K562 (cell line): ENCODE data around the gene SLC35F2. TPM values are rescaled to one million over a fixed set of nuclear protein-coding genes. Genes with fewer than 3 reads are reported as not detected.

Experiments used
- ARID2 ChIP-seq: fragments of 450-650 bp; IDR thresholded peaks from 2 replicates; pipeline ENCODE4 v1.6.1; 2017; ENCODE audit warnings: antibody characterized with exemption, mild to moderate bottlenecking
- E2F4 ChIP-seq: sonication (generic); formaldehyde crosslinking; IDR thresholded peaks from 2 replicates; pipeline ENCODE4 v1.8.0; 2022; ENCODE audit warnings: mild to moderate bottlenecking, low read depth, missing genetic modification reagents
- NKRF ChIP-seq: fragments of 450-650 bp; IDR thresholded peaks from 2 replicates; pipeline ENCODE4 v1.6.1; 2016; ENCODE audit warnings: borderline replicate concordance
- PRMT5 ChIP-seq: sonication (generic); formaldehyde crosslinking; IDR thresholded peaks from 2 replicates; pipeline ENCODE4 v1.5.0; 2020; ENCODE audit warnings: missing genetic modification reagents
- TCF7 ChIP-seq: sonication (generic); IDR thresholded peaks from 2 replicates; pipeline ENCODE4 v1.6.1; 2016; ENCODE audit warnings: antibody characterized with exemption, borderline replicate concordance
- ZNF140 ChIP-seq: fragments of 250-450 bp; sonication (Bioruptor Pico); IDR thresholded peaks from 2 replicates; pipeline ENCODE4 v1.8.0; 2021; ENCODE audit warnings: moderate library complexity, mild to moderate bottlenecking, inconsistent platforms
- ZNF175 ChIP-seq: fragments of 200-800 bp; sonication (Bioruptor generic); IDR thresholded peaks from 2 replicates; pipeline ENCODE4 v1.6.1; 2016; ENCODE audit warnings: low read depth, mild to moderate bottlenecking, missing genetic modification characterization, missing compliant biosample characterization
- ZNF717 ChIP-seq: fragments of 250-450 bp; sonication (Bioruptor Pico); IDR thresholded peaks from 2 replicates; pipeline ENCODE4 v1.5.0; 2021
- polyA plus RNA-seq, 8 experiments: library from polyadenylated mRNA; depleted of rRNA in 4 of 8; stranded (reverse) in 5 of 8; unstranded in 3 of 8; fragments of >200 nt; fragmentation: Nextera tagmentation in 2 of 8; fragmentation: Illumina TruSeq in 1 of 8; extraction: Ambion mirVana in 2 of 8; extraction: Trizol in 1 of 8; gene quantifications; 2 replicates each; pipeline versions ENCODE4 v1.2.1 to v1.2.3, GENCODE V29; 2011 to 2014; ENCODE audit warnings: inconsistent platforms in 1 of 8, missing spikeins in 1 of 8
- total RNA-seq, 7 experiments: library from RNA; depleted of rRNA in 6 of 7; stranded (reverse); fragments of >200 nt in 6 of 7; fragmentation: Illumina TruSeq in 2 of 7; extraction: Trizol in 2 of 7; gene quantifications; 2 replicates each; pipeline versions ENCODE4 v1.2.1 to v1.2.3, GENCODE V29; 2011 to 2021; ENCODE audit warnings: low replicate concordance in 1 of 7
- TF ChIP-seq, protein P1 (sequence below): fragments of 450-650 bp; IDR thresholded peaks from 2 replicates; pipeline ENCODE4 v1.6.1; 2014; ENCODE audit warnings: low read depth, mild to moderate bottlenecking, moderate library complexity, borderline replicate concordance
- TF ChIP-seq, protein P2 (sequence below), 2 experiments: fragments of 450-650 bp in 1 of 2; sonication (generic) in 1 of 2; formaldehyde crosslinking in 1 of 2; IDR thresholded peaks in 1 of 2; conservative IDR thresholded peaks in 1 of 2; 2 replicates each; pipeline versions ENCODE4 v1.6.1 to v1.8.1; 2016 to 2023; ENCODE audit warnings: mild to moderate bottlenecking in 2 of 2, moderate library complexity in 2 of 2, inconsistent platforms in 1 of 2, missing genetic modification reagents in 1 of 2

The SLC35F2 gene
- total and polyA plus RNA-seq, 9 of the 15 experiments (the other 6 are each of a cell fraction or from before 2014, with no cell fraction given), result 28.6 to 63.9 (median 53.4) TPM

GRCh38 chr11:107744736-107745135 is 113.9 kb downstream of the SLC35F2 start (continued):
- TF ChIP-seq E2F4 (CRISPR knock-in tag), result no peak
- TF ChIP-seq PRMT5 (CRISPR knock-in tag), result no peak
- TF ChIP-seq, protein P1, sequence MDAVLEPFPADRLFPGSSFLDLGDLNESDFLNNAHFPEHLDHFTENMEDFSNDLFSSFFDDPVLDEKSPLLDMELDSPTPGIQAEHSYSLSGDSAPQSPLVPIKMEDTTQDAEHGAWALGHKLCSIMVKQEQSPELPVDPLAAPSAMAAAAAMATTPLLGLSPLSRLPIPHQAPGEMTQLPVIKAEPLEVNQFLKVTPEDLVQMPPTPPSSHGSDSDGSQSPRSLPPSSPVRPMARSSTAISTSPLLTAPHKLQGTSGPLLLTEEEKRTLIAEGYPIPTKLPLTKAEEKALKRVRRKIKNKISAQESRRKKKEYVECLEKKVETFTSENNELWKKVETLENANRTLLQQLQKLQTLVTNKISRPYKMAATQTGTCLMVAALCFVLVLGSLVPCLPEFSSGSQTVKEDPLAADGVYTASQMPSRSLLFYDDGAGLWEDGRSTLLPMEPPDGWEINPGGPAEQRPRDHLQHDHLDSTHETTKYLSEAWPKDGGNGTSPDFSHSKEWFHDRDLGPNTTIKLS, result no peak
- no peak for TF ChIP-seq NKRF
- no peak for TF ChIP-seq ZNF140
- no peak for TF ChIP-seq ARID2
- no peak for TF ChIP-seq ZNF175 (CRISPR knock-in tag)
- no peak for TF ChIP-seq ZNF717 (CRISPR knock-in tag)
- TF ChIP-seq TCF7, result no peak
- TF ChIP-seq, protein P2, sequence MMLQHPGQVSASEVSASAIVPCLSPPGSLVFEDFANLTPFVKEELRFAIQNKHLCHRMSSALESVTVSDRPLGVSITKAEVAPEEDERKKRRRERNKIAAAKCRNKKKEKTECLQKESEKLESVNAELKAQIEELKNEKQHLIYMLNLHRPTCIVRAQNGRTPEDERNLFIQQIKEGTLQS (IDR thresholded peaks at IDR 0.05), result no peak
- TF ChIP-seq, protein P2 (CRISPR knock-in tag; conservative IDR thresholded peaks at IDR 0.05), result no peak
